DOHH2 (cell line): ENCODE results near the gene MOV10L1.

Experiments used
- H3F3A ChIP-seq: fragments of 200-600 bp; sonication (generic), shearing (Covaris generic); 2 replicates; pipeline ENCODE4 v1.6.0; 2016; ENCODE audit warnings: antibody characterized with exemption, mild to moderate bottlenecking; ENCODE audit not compliant: control insufficient read depth, insufficient read depth
- H3K27ac ChIP-seq: fragments of 200-600 bp; sonication (generic); 2 replicates; pipeline ENCODE4 v1.5.1; 2014; ENCODE audit warnings: low read depth, mild to moderate bottlenecking, low read length, moderate library complexity
- H3K27me3 ChIP-seq: fragments of 200-600 bp; sonication (generic); 2 replicates; pipeline ENCODE4 v1.6.1; 2014; ENCODE audit warnings: mild to moderate bottlenecking, low read length, mixed read lengths; ENCODE audit not compliant: control insufficient read depth
- H3K36me3 ChIP-seq: fragments of 200-600 bp; sonication (generic); 2 replicates; pipeline ENCODE4 v1.6.1; 2014; ENCODE audit warnings: mild to moderate bottlenecking, low read length, moderate library complexity, mixed read lengths; ENCODE audit not compliant: control insufficient read depth
- H3K4me1 ChIP-seq: fragments of 200-600 bp; sonication (generic); 2 replicates; pipeline ENCODE4 v1.6.1; 2014; ENCODE audit warnings: mild to moderate bottlenecking, low read length, mixed read lengths; ENCODE audit not compliant: control insufficient read depth
- H3K4me2 ChIP-seq: fragments of 200-600 bp; sonication (generic); 2 replicates; pipeline ENCODE4 v1.6.0; 2014; ENCODE audit warnings: mild to moderate bottlenecking, low read length, moderate library complexity
- H3K4me3 ChIP-seq: fragments of 200-600 bp; sonication (generic); 2 replicates; pipeline ENCODE4 v1.5.1; 2014; ENCODE audit warnings: mild to moderate bottlenecking, low read length, mixed read lengths
- H3K79me2 ChIP-seq: fragments of 200-600 bp; sonication (generic); 2 replicates; pipeline ENCODE4 v1.6.1; 2014; ENCODE audit warnings: mild to moderate bottlenecking, low read length, mixed read lengths; ENCODE audit not compliant: control insufficient read depth
- H3K9me2 ChIP-seq: fragments of 200-600 bp; sonication (generic); replicated peaks from 2 replicates; pipeline ENCODE4 v1.6.1; 2014; ENCODE audit warnings: mild to moderate bottlenecking, low read length, mixed read lengths; ENCODE audit not compliant: control insufficient read depth
- H3K9me3 ChIP-seq: fragments of 200-600 bp; sonication (generic); 2 replicates; pipeline ENCODE4 v1.6.1; 2014; ENCODE audit warnings: antibody characterized with exemption, low read length, mixed read lengths; ENCODE audit not compliant: control insufficient read depth, insufficient read depth
- H4K20me1 ChIP-seq: fragments of 200-600 bp; sonication (generic); 2 replicates; pipeline ENCODE4 v1.6.0; 2014; ENCODE audit warnings: low read depth, mild to moderate bottlenecking, antibody characterized with exemption, low read length, moderate library complexity; ENCODE audit not compliant: control insufficient read depth, insufficient read depth
- EZH2phosphoT487 ChIP-seq: fragments of 200-600 bp; sonication (generic); IDR thresholded peaks from 2 replicates; pipeline ENCODE4 v1.6.1; 2017; ENCODE audit warnings: borderline replicate concordance, mild to moderate bottlenecking, antibody characterized with exemption, low read length, moderate library complexity, mixed read lengths
- TF ChIP-seq, protein P1 (sequence below): fragments of 200-600 bp; sonication (generic); IDR thresholded peaks from one replicate; pipeline ENCODE4 v1.5.1; 2014; ENCODE audit warnings: antibody characterized with exemption, mild to moderate bottlenecking, low read depth, low read length; ENCODE audit not compliant: poor library complexity, severe bottlenecking

MOV10L1 gene

GRCh38 chr22:50071432-50072166 is 18.2 kb upstream of the MOV10L1 start:
- Histone ChIP-seq H3K79me2 (no peaks in the 10 kb centered on the region), H3K27ac (no peak overlapping the region), H3K4me1 (peaks cover 30% of the 10 kb centered on the region), H4K20me1 (no peaks in the 10 kb centered on the region), H3K9me2 (no peaks in the 10 kb centered on the region), H3K4me3 (no peak overlapping the region), H3K36me3 (no peaks in the 10 kb centered on the region), H3K4me2 (no peak overlapping the region), H3K27me3 (no peaks in the 10 kb centered on the region), H3K9me3 (no peaks in the 10 kb centered on the region), H3F3A (no peaks in the 10 kb centered on the region)
- TF ChIP-seq EZH2phosphoT487 = no peak
- TF ChIP-seq, protein P1, sequence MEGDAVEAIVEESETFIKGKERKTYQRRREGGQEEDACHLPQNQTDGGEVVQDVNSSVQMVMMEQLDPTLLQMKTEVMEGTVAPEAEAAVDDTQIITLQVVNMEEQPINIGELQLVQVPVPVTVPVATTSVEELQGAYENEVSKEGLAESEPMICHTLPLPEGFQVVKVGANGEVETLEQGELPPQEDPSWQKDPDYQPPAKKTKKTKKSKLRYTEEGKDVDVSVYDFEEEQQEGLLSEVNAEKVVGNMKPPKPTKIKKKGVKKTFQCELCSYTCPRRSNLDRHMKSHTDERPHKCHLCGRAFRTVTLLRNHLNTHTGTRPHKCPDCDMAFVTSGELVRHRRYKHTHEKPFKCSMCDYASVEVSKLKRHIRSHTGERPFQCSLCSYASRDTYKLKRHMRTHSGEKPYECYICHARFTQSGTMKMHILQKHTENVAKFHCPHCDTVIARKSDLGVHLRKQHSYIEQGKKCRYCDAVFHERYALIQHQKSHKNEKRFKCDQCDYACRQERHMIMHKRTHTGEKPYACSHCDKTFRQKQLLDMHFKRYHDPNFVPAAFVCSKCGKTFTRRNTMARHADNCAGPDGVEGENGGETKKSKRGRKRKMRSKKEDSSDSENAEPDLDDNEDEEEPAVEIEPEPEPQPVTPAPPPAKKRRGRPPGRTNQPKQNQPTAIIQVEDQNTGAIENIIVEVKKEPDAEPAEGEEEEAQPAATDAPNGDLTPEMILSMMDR = no peak

DNA sequence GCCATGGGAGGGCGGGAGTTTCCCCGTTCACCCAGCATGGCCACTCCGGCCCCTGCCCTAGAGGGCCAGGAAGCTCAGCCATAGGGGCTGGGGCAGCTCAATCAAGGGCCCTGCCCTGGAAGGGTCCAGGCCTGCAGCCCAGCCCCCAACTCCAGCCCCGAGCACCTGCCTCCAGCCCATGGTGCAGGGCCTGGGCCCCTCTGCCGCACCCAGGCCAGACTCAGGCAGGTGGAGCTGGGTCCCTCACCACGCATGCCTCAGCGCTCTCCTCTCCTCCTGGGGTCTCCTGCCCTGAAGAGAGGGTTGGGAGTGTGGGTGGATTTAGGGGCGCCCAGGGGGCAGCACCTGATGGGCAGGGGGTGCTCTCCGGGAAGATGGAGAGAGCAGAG is 17.6 kb upstream of the MOV10L1 start:
- Histone ChIP-seq H3K9me2 (no peaks in the 10 kb centered on the region), H3K4me3 (no peak overlapping the region), H4K20me1 (no peaks in the 10 kb centered on the region), H3K4me1 (peaks cover 30% of the 10 kb centered on the region), H3K27me3 (no peaks in the 10 kb centered on the region), H3K4me2 (no peak overlapping the region), H3K36me3 (no peaks in the 10 kb centered on the region), H3K9me3 (no peaks in the 10 kb centered on the region), H3K27ac (no peak overlapping the region), H3F3A (no peaks in the 10 kb centered on the region), H3K79me2 (no peaks in the 10 kb centered on the region)
- TF ChIP-seq, protein P1 = no peak
- no peak for TF ChIP-seq EZH2phosphoT487

DNA sequence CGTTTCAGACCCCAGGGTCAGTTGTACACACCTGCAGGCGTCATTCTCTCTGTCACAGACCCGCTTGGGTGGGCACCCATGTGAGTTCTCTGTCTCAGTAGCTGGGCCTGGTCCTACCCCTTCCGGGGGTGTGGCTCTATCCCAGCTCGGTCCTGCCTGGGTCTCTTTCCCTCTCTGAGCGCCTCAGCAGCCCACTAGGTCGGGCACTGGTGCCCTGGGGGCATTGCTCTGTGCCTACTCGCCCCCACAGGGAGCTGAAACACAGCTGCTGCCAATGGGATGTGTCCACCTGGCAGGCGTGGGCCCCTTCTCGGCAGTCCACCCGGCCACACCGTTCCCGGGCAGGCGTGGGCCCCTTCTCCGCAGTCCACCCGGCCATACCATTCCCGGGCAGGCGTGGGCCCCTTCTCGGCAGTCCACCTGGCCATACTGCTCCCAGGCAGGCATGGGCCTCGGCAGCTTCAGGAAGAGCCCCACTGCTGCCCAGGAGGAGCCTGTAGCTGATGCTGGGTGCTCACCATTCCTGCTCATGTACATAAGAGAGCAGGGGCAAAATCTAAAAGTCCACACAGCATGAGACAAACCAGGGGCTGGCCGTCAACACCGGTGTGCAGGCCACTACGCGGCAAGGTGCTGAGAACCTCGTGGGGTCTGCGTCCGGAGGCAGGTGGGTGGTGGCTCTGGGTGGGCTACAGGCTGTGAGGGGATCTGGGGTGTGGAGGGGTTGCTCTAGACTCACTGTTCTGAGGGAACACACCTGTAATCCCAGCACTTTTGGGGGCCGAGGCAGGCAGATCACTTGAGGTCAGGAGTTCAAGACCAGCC is 16.9 kb upstream of the MOV10L1 start:
- Histone ChIP-seq H4K20me1 (no peaks in the 10 kb centered on the region), H3F3A (no peaks in the 10 kb centered on the region), H3K9me2 (no peaks in the 10 kb centered on the region), H3K4me2 (no peak overlapping the region), H3K4me3 (no peak overlapping the region), H3K4me1 (peaks cover 33% of the 10 kb centered on the region), H3K27me3 (no peaks in the 10 kb centered on the region), H3K27ac (no peak overlapping the region), H3K9me3 (no peaks in the 10 kb centered on the region), H3K79me2 (no peaks in the 10 kb centered on the region), H3K36me3 (no peaks in the 10 kb centered on the region)
- no peak for TF ChIP-seq EZH2phosphoT487
- TF ChIP-seq, protein P1 = no peak
